NCI-H510A treated with DMSO at 0.1 percent for 48 hours (cell line): ENCODE data around the gene TMEM8B.

ENCODE experiments used
- DNase-seq: peaks from one replicate; lab custom pipeline; 2025; lab: John Stamatoyannopoulos, UW

The TMEM8B gene

DNA sequence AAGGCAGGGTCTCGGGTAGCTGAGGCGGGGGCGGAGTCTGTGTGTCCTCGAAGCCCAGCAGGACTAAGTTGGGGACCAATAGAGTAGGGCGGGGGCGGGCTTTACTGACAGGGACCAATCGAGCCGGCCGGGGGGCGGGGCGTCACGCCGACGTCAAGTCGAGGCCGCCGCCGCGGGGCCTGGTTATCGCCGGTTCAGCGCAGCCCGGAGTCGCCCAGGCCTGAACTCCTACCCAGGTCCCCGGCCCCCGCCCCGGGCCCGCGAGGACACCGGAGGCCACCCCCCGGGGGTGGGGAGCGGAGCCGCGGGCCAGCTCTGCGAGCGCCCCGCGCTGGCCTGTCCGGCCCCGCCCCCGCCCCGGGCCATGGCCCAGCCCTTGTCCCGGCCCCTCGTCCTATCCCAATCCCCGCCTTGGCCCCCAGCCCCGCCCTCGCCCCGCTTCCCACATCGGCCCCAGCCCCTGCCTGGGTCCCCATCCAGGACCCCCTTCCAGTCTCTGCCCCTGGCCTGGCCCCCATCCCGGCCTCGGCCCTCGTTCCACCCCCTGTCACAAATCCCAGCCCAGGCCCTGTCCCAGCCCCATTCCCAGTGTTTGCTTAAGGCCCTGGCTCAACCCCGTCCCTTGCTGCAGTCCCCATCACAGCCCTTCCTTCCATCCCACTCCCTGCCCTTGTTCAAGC is at the start of gene TMEM8B:
Gene TMEM8B (plus strand): TSS at position 145 of the 680 bp plus-strand sequence. CDS start 220 bp downstream, at position 365.
- peak; percentile 62 for DNase-seq

- DNase-seq: no peak
Observed at GRCh38 chr9:35781066-35781465, 48.0 kb upstream of the TMEM8B start.

DNA sequence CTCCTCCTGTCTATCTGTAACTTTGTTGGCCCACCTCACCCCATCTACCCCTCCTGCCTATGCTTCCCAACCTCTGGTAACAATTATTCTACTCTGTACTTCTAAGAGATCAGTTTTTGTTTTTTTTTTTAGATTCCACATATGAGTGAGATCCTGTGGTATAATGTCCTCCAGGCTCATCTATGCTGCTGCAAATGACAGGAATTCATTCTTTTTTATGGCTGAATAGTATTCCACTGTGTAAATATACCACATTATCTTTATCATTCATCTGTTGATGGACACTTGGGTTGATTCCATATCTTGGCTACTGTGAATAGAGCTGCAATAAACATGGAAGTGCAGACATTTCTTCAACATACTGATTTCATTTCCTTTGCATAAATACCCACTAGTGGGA is 45.6 kb upstream of the TMEM8B start:
- no peak for DNase-seq

DNA sequence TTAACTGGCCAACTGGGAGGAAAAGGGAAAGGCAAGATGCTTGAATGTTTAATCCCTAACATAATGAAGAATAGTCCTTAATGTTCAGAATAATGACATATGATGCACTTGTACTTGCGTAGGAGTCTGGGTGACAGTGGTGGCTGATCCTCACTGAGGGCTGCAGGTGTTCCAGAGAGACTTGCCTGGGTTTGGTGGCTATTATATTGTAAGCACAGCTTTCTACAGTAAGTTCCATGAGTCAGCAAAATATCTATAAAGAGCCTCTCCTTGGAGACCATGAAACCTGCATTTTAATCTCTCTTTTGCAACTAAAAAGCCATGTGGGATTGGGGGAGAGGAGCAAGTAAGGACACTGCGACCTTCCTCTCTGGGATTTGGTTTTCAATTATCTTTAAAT is 39.5 kb upstream of the TMEM8B start:
- peak; percentile 8 for DNase-seq

GRCh38 chr9:35790025-35790384 is 39.0 kb upstream of the TMEM8B start:
- no peak for DNase-seq

GRCh38 chr9:35790385-35791296 is 38.4 kb upstream of the TMEM8B start:
- peak; percentile 45 for DNase-seq

GRCh38 chr9:35791297-35791921 is 37.6 kb upstream of the TMEM8B start, which contains the start of gene NPR2:
TSS of gene NPR2 (plus strand) at chr9:35791591. CDS start at chr9:35792409, 818 bp downstream.
- no peak for DNase-seq

- DNase-seq: no peak
Observed at GRCh38 chr9:35792024-35792813, 36.8 kb upstream of the TMEM8B start.

DNA sequence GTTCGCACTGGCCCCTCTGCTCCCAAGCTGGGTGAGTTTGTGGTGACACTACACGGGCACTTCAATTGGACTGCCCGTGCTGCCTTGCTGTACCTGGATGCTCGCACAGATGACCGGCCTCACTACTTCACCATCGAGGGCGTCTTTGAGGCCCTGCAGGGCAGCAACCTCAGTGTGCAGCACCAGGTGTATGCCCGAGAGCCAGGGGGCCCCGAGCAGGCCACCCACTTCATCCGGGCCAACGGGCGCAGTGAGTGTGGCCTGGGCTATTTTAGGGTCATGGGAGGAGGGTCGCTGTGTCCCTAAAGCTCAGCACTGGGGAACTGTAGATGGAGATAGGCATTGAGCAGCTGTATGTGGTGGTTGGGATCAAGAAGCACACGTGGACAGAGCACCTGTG is 36.2 kb upstream of the TMEM8B start:
- DNase-seq: no peak

- DNase-seq: no peak
Observed at GRCh38 chr9:35793461-35793860, 35.6 kb upstream of the TMEM8B start.

GRCh38 chr9:35795695-35796094 is 33.3 kb upstream of the TMEM8B start:
- no peak for DNase-seq

- no peak for DNase-seq
Observed at GRCh38 chr9:35797311-35798109, 31.5 kb upstream of the TMEM8B start.

DNA sequence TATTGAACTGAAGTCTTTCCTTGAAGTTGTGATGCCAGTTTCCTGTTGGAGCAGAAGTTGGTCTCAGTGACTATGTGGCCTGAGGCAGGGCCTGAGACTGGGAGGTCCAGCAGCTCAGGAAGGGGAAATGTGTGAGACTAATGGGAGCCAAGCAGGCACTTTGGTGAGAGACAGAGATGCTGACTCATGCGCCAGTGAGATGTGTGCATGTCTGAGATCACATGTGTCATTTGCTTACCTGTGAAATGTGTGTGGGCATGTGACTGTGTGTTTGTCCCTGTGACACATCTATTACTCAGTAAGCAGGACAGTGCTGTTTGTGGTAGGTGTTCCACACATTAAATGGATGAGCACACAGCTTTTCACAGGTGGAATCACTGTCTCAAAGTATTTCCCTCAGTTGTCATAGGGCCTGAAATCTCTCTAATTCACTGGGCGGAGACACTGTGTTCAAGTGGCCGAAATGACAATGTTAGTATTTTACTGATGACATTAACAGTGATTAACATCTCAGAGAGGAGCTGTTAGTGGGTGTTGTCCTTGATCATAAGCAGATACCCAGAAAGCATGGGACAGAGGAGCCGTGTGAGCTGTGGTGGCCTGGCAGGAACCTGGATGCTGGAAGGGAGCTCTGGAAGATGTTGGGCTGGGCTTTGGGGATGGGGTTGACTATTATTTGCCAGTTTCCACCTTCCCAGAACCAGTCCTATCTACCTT is 30.2 kb upstream of the TMEM8B start:
- no peak for DNase-seq

- no peak for DNase-seq
Observed at GRCh38 chr9:35800530-35800929, 28.5 kb upstream of the TMEM8B start.

GRCh38 chr9:35801328-35802128 is 27.5 kb upstream of the TMEM8B start:
- no peak for DNase-seq

DNA sequence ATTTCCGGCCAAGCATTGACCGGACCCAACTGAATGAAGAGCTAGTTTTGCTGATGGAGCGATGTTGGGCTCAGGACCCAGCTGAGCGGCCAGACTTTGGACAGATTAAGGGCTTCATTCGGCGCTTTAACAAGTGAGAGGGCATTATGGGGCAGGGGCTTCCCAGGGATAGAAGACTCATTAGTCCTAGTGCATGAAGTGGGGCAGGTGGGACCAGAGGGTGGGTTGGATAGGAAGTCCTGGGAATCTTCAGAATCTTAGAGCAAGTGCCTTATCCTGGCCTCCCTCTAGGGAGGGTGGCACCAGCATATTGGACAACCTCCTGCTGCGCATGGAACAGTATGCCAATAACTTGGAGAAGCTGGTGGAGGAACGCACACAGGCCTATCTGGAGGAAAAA is 22.9 kb upstream of the TMEM8B start:
- no peak for DNase-seq

DNA sequence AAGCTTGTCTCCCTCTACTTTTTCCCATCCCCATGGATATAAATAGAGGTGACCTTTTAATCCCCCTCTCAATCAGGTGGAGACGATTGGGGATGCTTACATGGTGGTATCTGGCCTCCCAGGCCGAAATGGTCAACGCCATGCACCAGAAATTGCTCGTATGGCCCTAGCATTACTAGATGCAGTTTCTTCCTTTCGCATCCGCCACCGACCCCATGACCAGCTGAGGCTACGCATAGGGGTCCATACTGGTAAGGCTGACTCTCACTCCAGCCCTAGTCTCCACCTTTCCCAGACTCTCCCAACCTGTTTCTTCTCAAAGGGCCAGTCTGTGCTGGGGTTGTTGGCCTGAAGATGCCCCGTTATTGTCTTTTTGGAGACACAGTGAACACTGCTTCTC is 20.6 kb upstream of the TMEM8B start:
- DNase-seq: no peak

DNA sequence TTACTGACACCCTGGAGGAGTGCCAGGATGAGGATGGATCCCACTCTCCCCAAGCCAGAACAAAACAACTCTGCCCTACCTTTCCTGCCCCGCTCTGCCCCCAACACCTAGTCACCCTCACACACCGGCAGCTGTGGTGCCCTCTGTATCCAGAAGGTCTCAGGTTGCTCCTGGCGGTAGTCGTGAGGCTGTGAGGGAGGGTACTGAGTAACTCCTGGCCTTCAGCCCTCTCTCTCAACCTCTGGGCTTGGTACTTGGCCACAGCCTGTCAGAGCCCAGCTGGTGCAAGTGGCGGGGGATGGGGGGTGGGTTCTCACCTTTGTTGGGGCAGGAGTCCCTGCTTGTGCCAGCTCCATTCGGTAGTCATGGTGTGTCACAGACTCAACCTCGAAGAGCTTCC is 18.9 kb upstream of the TMEM8B start:
- DNase-seq: no peak

- DNase-seq: no peak
Observed at GRCh38 chr9:35811381-35812024, 17.5 kb upstream of the TMEM8B start.
